GM21515 (cell line): Measurements from ENCODE around the gene NAXD.

ENCODE experiments used
- ATAC-seq: cut with Tn5 transposase; IDR thresholded peaks from one replicate; pipeline ENCODE4 v1.9.1; 2021; ENCODE audit not compliant: unreplicated experiment

NAXD gene

GRCh38 chr13:110689041-110689440 is 73.7 kb downstream of the NAXD start:
- no peak for ATAC-seq
